Erythroblast (primary cell): ENCODE results near the gene TMEM53.

Experiments used
- GATA1 ChIP-seq: IDR thresholded peaks from 2 replicates; pipeline ENCODE4 v1.6.1; 2011; ENCODE audit warnings: low read depth, mild to moderate bottlenecking, control low read depth, low read length, moderate library complexity
- POLR2A ChIP-seq: IDR thresholded peaks from 2 replicates; pipeline ENCODE4 v1.6.1; 2011; ENCODE audit warnings: mild to moderate bottlenecking, low read length

DNA sequence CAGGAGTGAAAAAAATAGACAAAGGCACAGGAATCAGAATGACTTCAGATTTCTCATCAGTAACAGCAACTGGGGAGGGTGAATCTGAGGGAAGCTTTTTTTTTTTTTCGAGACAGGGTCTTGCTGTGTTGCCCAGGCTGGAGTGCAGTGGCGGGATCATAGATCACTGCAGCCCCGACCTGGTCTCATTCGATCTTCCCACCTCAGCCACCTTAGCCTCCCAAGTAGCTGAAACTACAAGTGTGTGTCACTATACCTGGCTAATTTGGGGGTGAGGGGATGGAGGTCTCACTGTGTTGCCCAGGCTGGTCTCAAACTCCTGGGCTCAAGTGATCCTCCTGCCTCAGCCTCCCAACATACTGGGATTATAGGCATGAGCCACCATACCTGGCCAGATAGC lies 10.9 kb upstream of the TMEM53 start:
- TF ChIP-seq POLR2A (no peak), GATA1 (no peak)
